GM21423 (cell line): Measurements from ENCODE around the gene BORCS5.

Experiments used
- ATAC-seq: cut with Tn5 transposase; IDR thresholded peaks from one replicate; pipeline ENCODE4 v1.9.1; 2021; ENCODE audit warnings: mild to moderate bottlenecking, moderate library complexity; ENCODE audit not compliant: unreplicated experiment

BORCS5 gene

DNA sequence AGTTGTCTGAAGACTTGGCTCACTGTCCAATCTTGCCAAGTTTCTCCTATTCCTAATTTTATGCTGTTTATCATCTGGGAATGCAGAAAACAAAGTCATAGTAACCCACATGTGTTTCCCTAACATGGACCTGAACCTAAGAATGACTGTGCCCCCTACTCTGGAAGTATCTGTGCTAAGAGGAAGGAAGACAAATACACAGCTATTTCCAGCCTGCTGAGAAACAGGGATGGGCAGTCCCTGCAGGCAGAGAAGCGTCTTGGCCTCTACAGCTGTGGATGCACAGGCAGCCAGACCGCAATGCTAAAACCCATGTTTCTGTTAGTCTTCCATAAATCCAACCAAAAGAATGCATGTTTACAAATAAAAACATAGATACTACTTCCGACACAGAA is 149.6 kb downstream of the BORCS5 start:
- no peak for ATAC-seq

DNA sequence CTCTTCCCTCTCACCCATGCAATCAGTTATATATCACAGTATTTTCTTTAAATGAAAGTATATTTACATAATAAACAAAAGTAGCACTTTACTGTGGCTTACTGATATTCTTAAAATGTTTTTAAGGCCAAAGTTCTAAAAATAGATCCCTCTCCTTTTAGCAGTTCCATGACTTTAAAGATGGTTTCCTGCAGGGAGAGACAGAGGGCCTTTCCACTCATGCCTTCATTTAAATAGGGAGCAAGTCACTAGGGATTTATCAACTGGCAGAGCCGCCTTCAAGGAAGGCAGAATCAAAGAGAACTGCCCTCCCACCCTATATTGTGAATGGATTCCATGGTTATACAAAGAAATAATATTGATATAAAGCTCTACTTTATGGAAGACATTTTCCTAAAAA is 150.2 kb downstream of the BORCS5 start:
- no peak for ATAC-seq

DNA sequence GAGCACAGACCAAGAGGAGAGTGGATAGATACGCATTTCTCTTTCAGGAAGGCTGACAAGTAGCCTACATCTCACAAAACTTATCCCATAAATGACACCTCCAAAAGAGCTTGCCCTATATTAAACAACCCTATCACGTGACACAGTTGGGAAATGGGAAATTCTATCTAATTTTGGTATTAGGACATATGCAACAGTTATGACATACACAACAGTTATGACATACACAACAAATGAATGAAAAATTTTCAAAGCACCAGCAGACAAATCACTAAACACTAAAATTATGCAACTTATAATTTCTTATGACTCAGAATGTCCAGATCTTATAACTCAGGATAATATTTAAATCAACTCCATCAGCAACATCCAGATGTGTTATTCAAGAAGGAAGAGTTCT is 151.7 kb downstream of the BORCS5 start:
- ATAC-seq: no peak

DNA sequence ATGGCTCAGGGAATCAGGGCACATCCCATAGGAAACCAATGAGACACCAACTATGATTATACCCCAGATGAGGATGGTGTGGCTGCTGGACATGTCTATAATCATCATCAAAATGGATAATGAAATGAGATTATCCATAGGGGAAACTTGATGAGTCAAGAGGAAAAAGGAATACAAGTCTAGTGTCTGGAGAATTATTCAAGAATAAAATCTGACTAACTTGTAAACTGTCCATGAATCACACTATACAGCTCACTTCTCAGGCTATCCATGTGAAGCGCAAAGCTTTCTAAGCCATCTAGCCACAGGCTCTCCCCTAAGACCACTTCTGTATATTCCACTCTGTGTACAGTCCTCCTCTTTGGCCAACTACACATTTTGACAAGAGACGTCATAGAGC is 153.3 kb downstream of the BORCS5 start:
- ATAC-seq: no peak

DNA sequence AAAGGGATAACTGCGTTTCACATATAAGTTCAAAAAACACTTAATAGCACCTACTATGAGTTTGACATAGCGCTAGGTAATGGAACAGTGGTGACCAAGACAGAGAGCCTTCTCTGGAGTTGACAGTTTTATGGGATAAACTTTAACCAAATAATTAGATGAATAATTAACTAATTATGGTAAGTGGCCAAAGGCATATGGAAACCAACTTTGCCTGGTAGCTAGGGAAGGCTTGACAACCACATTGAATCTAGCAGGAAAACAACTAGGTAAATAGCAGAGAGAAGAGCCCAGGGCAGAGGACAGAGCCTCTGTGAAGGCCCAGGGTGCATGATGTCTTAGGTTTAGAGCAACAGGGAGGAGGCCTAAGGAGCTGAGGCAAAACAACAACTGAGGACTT is 153.7 kb downstream of the BORCS5 start:
- ATAC-seq: no peak

DNA sequence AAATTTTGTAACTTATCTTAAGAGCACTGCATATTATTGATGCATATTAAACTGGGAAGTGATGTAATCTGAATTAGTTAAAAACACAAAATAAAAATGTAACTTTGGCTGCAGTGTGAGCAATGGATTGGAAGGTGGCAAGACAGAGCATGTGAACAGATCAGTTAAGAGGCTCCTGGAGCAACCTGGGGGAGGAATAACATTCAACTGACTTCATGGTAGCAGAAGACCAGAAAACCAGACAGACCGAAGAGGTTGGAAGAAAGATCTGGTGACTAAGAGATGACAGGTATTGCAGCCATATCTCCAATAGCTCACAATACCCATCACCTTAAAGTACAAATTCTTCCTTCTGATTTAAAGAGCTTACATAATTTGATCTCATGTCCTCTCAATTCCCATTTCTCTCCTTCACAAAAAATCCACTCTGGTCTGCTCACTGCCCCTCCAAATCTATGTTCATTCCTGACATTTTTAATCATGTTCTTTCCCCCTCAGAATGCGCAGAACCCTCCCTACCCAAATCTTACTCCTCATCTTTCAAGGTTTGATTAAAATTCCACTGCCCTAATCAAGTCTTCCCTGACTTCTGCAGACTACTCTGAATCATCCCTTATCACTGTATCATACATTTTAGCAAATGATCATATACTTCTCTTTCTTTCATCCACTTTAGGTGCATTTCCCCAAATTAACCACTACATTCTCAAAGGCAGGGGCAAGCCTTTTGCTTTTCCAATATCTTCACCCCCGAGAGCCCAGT is 154.3 kb downstream of the BORCS5 start:
- no peak for ATAC-seq

DNA sequence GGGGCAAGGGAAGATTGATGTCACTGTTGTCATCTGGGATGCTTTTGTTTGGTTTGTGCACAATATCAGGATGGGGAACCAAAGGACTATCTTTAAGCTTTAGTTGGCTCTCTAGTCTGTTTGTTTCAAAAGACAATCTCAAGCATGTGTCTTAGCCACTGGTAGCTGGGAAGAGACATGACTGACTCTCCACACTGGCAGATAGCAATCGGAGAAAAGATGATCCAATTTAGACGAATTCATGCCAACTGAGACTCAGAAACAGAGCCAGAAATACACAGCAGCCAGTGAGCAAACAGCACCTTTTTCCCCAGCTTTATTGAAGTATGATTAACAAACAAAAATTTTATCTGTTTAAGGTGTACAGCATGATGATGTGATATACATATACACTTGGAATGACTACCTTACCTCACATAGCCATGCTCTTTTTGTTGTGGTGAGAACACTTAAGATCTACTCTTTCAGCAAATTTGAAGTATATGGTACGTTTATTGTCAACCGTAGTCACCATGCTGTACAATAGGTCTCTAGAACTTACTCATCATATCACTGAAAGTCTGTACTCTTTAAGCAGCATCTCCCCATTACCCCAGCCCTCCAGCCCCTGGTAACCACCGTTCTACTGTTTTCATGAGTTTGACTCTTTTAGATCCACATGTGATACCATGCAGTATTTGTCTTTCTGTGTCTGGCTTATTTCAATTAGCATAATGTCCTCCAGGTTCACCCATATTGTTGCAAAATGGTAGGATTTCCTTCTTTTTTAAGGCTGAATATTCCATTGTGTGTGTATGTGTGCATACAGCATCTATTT is 155.2 kb downstream of the BORCS5 start:
- no peak for ATAC-seq

DNA sequence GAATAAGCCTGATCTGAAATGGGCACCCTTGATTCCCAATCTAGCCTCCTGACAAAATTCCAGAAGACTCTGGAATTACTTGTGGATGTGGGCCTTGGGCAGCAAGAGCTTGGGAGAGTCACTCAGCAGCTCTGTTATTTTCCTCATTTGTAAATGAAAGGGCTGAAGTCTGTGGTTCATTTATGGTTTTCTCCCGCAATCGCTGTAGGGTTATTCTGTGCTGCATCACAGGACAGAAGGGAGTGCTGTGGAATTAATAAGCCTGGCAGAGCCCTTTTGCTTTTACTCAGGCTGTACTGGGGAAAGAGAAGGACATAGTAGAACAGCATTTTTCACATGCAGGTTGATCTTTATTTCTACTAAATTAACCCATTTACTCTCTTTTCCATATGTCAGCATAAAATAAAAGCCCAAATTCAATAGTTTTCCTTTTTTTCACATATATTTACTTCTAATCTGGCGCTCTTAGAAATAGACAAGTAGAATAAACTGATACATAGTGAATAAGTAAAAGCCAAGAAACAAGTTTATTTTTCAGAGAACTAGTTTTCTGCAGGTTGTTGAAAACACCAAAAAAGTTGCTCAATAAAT is 156.6 kb downstream of the BORCS5 start:
- ATAC-seq: no peak

DNA sequence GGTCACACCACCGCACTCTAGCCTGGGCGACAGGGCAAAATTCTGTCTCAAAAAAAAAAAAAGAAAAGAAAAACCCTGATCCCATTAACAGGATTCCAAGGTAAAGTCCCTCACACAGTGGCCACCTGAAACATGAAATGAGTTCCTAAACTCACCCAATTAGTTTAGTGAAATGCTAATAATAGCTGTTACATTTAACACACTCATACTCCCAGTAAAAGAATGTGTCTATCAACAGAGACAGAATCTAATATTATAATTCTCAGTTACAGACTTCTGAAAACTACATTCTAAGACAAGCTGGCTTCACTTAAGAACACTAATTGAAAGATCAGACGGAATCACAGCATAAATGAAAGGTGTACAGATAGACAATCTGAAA is 161.6 kb downstream of the BORCS5 start:
- no peak for ATAC-seq

DNA sequence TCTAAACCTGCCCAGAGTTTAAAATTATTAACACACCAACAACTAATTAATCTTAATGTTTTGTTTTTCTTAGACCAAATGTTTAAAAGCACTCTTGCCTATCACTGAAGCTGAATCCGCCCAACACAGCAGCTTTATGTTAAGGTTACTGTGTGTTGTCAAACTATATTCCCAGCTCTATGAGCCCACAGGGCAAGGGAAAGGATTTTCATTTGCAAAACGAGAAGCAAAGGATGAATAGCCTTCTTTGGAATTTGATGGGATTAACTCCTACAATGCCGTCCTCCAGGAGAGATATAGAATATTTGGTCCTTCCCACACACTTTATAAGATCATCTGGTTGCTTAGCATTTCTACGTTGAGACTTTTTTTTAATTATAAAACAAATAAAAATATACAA is 162.0 kb downstream of the BORCS5 start:
- no peak for ATAC-seq
